HepG2 (cell line): ENCODE data around the gene MYH9. TPM values are rescaled to one million over a fixed set of nuclear protein-coding genes. Genes with fewer than 3 reads are reported as not detected.

Source experiments
- ASH2L ChIP-seq: fragments of 300-600, 200-600 bp; sonication (generic); IDR thresholded peaks from 2 replicates; pipeline ENCODE4 v1.7.0; 2017; ENCODE audit warnings: low read depth, mild to moderate bottlenecking, moderate library complexity, mixed read lengths, low read length; ENCODE audit not compliant: insufficient read length
- HNRNPLL ChIP-seq: fragments of 200-400 bp; formaldehyde crosslinking; IDR thresholded peaks from 2 replicates; pipeline ENCODE4 v1.6.1; 2017; ENCODE audit warnings: mild to moderate bottlenecking, low read depth, low read length; ENCODE audit not compliant: poor library complexity, severe bottlenecking
- MXD1 ChIP-seq: sonication (generic); formaldehyde crosslinking; IDR thresholded peaks from 2 replicates; pipeline ENCODE4 v1.4.0; 2020; ENCODE audit warnings: mild to moderate bottlenecking, missing genetic modification reagents
- PAXIP1 ChIP-seq: sonication (generic); formaldehyde crosslinking; conservative IDR thresholded peaks from 2 replicates; pipeline ENCODE4 v1.4.0; 2020; ENCODE audit warnings: mild to moderate bottlenecking, missing genetic modification reagents, moderate library complexity
- SAP130 ChIP-seq: IDR thresholded peaks from 2 replicates; pipeline ENCODE4 v1.6.1; 2016; ENCODE audit warnings: low read depth
- ZNF768 ChIP-seq: sonication (generic); formaldehyde crosslinking; IDR thresholded peaks from 2 replicates; pipeline ENCODE4 v1.4.0; 2020; ENCODE audit warnings: missing genetic modification reagents
- ZNF770 ChIP-seq: sonication (generic); formaldehyde crosslinking; IDR thresholded peaks from 2 replicates; pipeline ENCODE4 v1.5.0; 2020; ENCODE audit warnings: mild to moderate bottlenecking, missing genetic modification reagents
- ZZZ3 ChIP-seq: sonication (generic); formaldehyde crosslinking; IDR thresholded peaks from 2 replicates; pipeline ENCODE4 v1.4.0; 2020; ENCODE audit warnings: missing genetic modification reagents, mild to moderate bottlenecking, borderline replicate concordance
- polyA plus RNA-seq, 8 experiments: library from polyadenylated mRNA; depleted of rRNA in 3 of 8; stranded (reverse) in 7 of 8; unstranded in 1 of 8; fragments of >200 nt; fragmentation: Illumina TruSeq in 4 of 8; extraction: Trizol in 4 of 8; gene quantifications; 2 replicates each; pipeline versions ENCODE4 v1.2.1 to v1.2.3, GENCODE V29; 2011 to 2016; ENCODE audit warnings: low read depth in 4 of 8, missing spikeins in 1 of 8, mixed read lengths in 1 of 8; ENCODE audit not compliant: insufficient read depth in 1 of 8
- total RNA-seq, 5 experiments: library from RNA; depleted of rRNA; stranded (reverse); fragments of >200 nt; fragmentation: Illumina TruSeq; extraction: Trizol; gene quantifications; 2 replicates each; pipeline ENCODE4 v1.2.3, GENCODE V29; 2016; ENCODE audit warnings: low read depth in 1 of 5

The MYH9 gene
- total and polyA plus RNA-seq, 2 of the 13 experiments (the other 11 are each of a cell fraction or from before 2014, with no cell fraction given), result 50.7 to 98.5 TPM

GRCh38 chr22:36386900-36387708, 663 bp downstream of the MYH9 start (continued):
- TF ChIP-seq ASH2L, result peak; percentile 35
- peak; percentile 43; the same call in 1 of the 2 replicates for TF ChIP-seq ZNF770
- peak; percentile 28; the same call in 1 of the 2 replicates for TF ChIP-seq ZNF768
- 0 out of 2 replicates have a peak, but pooled peaks have one; percentile 15 for TF ChIP-seq PAXIP1 (CRISPR knock-in tag)
- TF ChIP-seq MXD1 (CRISPR knock-in tag), result peak; percentile 28; the same call in 1 of the 2 replicates
- TF ChIP-seq SAP130, result peak; percentile 60; the same call in 1 of the 2 replicates
- no peak for TF ChIP-seq ZZZ3 (CRISPR knock-in tag)
- peak; percentile 38 for TF ChIP-seq HNRNPLL
